Measurements from ENCODE around the gene KCNQ1. TPM values are rescaled to one million over a fixed set of nuclear protein-coding genes. Genes with fewer than 3 reads are reported as not detected.

The KCNQ1 gene
- total and polyA plus RNA-seq, 9 of the 15 experiments (the other 6 are each of a cell fraction or from before 2014, with no cell fraction given), result 0.44 TPM; not detected in 8

DNA sequence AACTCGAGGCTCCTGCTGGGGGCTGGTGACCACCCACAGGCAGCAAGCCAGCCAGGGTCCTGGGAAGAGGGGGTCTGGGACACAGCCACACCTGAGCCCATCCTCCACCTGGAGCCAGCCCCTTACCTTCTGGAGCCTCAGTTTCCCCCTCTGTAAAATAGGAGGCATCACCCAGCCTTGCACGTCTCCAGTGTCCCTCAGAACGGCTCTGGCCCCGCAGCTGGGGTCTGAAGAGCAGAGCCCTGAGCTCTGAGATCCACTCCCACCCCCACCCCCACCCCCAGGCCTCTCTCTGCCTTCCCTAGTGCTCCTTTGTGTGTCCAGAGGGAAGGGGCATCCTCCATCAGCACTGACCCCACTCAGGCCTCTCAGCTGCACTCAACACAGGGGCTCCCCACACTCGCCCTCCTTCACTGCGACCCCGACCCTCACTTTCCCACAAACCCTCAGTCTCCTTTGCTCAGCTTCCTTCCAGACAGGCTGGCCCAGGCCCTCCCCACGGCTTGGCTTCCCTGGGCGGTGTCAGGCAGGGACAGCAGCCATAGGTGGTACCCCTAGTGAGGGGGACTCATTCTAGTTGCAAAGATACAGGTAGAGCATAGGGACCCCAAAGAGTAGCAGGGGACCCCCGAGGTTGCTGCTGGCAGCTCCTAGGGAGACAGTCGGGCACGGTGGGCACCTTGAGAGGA lies 288.3 kb downstream of the KCNQ1 start (continued):
- TF ChIP-seq, protein P1, sequence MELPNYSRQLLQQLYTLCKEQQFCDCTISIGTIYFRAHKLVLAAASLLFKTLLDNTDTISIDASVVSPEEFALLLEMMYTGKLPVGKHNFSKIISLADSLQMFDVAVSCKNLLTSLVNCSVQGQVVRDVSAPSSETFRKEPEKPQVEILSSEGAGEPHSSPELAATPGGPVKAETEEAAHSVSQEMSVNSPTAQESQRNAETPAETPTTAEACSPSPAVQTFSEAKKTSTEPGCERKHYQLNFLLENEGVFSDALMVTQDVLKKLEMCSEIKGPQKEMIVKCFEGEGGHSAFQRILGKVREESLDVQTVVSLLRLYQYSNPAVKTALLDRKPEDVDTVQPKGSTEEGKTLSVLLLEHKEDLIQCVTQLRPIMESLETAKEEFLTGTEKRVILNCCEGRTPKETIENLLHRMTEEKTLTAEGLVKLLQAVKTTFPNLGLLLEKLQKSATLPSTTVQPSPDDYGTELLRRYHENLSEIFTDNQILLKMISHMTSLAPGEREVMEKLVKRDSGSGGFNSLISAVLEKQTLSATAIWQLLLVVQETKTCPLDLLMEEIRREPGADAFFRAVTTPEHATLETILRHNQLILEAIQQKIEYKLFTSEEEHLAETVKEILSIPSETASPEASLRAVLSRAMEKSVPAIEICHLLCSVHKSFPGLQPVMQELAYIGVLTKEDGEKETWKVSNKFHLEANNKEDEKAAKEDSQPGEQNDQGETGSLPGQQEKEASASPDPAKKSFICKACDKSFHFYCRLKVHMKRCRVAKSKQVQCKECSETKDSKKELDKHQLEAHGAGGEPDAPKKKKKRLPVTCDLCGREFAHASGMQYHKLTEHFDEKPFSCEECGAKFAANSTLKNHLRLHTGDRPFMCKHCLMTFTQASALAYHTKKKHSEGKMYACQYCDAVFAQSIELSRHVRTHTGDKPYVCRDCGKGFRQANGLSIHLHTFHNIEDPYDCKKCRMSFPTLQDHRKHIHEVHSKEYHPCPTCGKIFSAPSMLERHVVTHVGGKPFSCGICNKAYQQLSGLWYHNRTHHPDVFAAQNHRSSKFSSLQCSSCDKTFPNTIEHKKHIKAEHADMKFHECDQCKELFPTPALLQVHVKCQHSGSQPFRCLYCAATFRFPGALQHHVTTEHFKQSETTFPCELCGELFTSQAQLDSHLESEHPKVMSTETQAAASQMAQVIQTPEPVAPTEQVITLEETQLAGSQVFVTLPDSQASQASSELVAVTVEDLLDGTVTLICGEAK (IDR thresholded peaks at IDR 0.05), result no peak
- TF ChIP-seq, protein P1 (CRISPR knock-in tag; IDR thresholded peaks at IDR 0.05), result no peak
- TF ChIP-seq ZNF699 (CRISPR knock-in tag; IDR thresholded peaks at IDR 0.05; ENCODE audit: insufficient replicate concordance), result no peak
- TF ChIP-seq ZNF589 (CRISPR knock-in tag; IDR thresholded peaks at IDR 0.05; ENCODE audit: low read depth), result no peak
- TF ChIP-seq, protein P2, sequence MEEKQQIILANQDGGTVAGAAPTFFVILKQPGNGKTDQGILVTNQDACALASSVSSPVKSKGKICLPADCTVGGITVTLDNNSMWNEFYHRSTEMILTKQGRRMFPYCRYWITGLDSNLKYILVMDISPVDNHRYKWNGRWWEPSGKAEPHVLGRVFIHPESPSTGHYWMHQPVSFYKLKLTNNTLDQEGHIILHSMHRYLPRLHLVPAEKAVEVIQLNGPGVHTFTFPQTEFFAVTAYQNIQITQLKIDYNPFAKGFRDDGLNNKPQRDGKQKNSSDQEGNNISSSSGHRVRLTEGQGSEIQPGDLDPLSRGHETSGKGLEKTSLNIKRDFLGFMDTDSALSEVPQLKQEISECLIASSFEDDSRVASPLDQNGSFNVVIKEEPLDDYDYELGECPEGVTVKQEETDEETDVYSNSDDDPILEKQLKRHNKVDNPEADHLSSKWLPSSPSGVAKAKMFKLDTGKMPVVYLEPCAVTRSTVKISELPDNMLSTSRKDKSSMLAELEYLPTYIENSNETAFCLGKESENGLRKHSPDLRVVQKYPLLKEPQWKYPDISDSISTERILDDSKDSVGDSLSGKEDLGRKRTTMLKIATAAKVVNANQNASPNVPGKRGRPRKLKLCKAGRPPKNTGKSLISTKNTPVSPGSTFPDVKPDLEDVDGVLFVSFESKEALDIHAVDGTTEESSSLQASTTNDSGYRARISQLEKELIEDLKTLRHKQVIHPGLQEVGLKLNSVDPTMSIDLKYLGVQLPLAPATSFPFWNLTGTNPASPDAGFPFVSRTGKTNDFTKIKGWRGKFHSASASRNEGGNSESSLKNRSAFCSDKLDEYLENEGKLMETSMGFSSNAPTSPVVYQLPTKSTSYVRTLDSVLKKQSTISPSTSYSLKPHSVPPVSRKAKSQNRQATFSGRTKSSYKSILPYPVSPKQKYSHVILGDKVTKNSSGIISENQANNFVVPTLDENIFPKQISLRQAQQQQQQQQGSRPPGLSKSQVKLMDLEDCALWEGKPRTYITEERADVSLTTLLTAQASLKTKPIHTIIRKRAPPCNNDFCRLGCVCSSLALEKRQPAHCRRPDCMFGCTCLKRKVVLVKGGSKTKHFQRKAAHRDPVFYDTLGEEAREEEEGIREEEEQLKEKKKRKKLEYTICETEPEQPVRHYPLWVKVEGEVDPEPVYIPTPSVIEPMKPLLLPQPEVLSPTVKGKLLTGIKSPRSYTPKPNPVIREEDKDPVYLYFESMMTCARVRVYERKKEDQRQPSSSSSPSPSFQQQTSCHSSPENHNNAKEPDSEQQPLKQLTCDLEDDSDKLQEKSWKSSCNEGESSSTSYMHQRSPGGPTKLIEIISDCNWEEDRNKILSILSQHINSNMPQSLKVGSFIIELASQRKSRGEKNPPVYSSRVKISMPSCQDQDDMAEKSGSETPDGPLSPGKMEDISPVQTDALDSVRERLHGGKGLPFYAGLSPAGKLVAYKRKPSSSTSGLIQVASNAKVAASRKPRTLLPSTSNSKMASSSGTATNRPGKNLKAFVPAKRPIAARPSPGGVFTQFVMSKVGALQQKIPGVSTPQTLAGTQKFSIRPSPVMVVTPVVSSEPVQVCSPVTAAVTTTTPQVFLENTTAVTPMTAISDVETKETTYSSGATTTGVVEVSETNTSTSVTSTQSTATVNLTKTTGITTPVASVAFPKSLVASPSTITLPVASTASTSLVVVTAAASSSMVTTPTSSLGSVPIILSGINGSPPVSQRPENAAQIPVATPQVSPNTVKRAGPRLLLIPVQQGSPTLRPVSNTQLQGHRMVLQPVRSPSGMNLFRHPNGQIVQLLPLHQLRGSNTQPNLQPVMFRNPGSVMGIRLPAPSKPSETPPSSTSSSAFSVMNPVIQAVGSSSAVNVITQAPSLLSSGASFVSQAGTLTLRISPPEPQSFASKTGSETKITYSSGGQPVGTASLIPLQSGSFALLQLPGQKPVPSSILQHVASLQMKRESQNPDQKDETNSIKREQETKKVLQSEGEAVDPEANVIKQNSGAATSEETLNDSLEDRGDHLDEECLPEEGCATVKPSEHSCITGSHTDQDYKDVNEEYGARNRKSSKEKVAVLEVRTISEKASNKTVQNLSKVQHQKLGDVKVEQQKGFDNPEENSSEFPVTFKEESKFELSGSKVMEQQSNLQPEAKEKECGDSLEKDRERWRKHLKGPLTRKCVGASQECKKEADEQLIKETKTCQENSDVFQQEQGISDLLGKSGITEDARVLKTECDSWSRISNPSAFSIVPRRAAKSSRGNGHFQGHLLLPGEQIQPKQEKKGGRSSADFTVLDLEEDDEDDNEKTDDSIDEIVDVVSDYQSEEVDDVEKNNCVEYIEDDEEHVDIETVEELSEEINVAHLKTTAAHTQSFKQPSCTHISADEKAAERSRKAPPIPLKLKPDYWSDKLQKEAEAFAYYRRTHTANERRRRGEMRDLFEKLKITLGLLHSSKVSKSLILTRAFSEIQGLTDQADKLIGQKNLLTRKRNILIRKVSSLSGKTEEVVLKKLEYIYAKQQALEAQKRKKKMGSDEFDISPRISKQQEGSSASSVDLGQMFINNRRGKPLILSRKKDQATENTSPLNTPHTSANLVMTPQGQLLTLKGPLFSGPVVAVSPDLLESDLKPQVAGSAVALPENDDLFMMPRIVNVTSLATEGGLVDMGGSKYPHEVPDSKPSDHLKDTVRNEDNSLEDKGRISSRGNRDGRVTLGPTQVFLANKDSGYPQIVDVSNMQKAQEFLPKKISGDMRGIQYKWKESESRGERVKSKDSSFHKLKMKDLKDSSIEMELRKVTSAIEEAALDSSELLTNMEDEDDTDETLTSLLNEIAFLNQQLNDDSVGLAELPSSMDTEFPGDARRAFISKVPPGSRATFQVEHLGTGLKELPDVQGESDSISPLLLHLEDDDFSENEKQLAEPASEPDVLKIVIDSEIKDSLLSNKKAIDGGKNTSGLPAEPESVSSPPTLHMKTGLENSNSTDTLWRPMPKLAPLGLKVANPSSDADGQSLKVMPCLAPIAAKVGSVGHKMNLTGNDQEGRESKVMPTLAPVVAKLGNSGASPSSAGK (IDR thresholded peaks at IDR 0.05), result no peak
